SK-N-SH (cell line): Measurements from ENCODE around the gene RBP3. TPM values are rescaled to one million over a fixed set of nuclear protein-coding genes. Genes with fewer than 3 reads are reported as not detected.

Experiments
- CTCF ChIA-PET: fragments of 300-600, 350-600 bp; formaldehyde crosslinking; extraction: SDS; loops from one replicate; lab custom pipeline; 2021; lab: Yijun Ruan, JAX
- POLR2A ChIA-PET: fragments of 350-600 bp; sonication (Branson Sonifier 250); formaldehyde crosslinking; extraction: SDS; loops from one replicate; lab custom pipeline; 2020; ENCODE audit warnings: antibody characterized with exemption, inconsistent platforms; lab: Yijun Ruan, JAX
- DNase-seq: peaks from one replicate; pipeline ENCODE4 v3.0.0; 2012
- H2AFZ ChIP-seq: fragments of 200-600 bp; sonication (generic); 2 replicates; pipeline ENCODE4 v1.8.1; 2016; ENCODE audit warnings: antibody characterized with exemption, mild to moderate bottlenecking, low read depth
- H3F3A ChIP-seq: fragments of 200-600 bp; sonication (generic); replicated peaks from 2 replicates; pipeline ENCODE3; 2016; ENCODE audit warnings: antibody characterized with exemption, mild to moderate bottlenecking; ENCODE audit not compliant: insufficient read depth
- H3K27ac ChIP-seq, 2 experiments: fragments of 200-500 bp in 1 of 2; fragments of 200-600 bp in 1 of 2; sonication (Bioruptor generic) in 1 of 2; sonication (generic), shearing (Covaris generic) in 1 of 2; 2 replicates each; pipeline versions ENCODE4 v1.5.1 to v1.6.1; 2014 to 2016; ENCODE audit warnings: low read depth in 2 of 2, inconsistent platforms in 1 of 2, low read length in 1 of 2, mild to moderate bottlenecking in 1 of 2, mixed read lengths in 1 of 2
- H3K27me3 ChIP-seq: fragments of 200-600 bp; sonication (generic), shearing (Covaris generic); 2 replicates; pipeline ENCODE4 v1.6.1; 2016; ENCODE audit warnings: mixed run types; ENCODE audit not compliant: insufficient read depth
- H3K36me3 ChIP-seq, 2 experiments: fragments of 200-500 bp in 1 of 2; fragments of 200-600 bp in 1 of 2; sonication (Bioruptor generic) in 1 of 2; sonication (generic) in 1 of 2; replicated peaks in 1 of 2; 2 replicates each; pipeline versions ENCODE3 to v1.5.1; 2014 to 2016; ENCODE audit warnings: low read length in 1 of 2, mild to moderate bottlenecking in 1 of 2; ENCODE audit not compliant: insufficient read depth in 2 of 2, control insufficient read depth in 1 of 2
- H3K4me1 ChIP-seq, 2 experiments: fragments of 200-500 bp in 1 of 2; fragments of 200-600 bp in 1 of 2; sonication (Bioruptor generic) in 1 of 2; sonication (generic), shearing (Covaris generic) in 1 of 2; 2 replicates each; pipeline versions ENCODE4 v1.5.1 to v1.6.1; 2014 to 2016; ENCODE audit warnings: low read depth in 1 of 2, low read length in 1 of 2, mixed run types in 1 of 2; ENCODE audit not compliant: insufficient read depth in 2 of 2, control insufficient read depth in 1 of 2
- H3K4me2 ChIP-seq: fragments of 200-600 bp; sonication (generic), shearing (Covaris generic); 2 replicates; pipeline ENCODE4 v1.6.1; 2017; ENCODE audit warnings: mixed run types
- H3K4me3 ChIP-seq, 2 experiments: fragments of 200-500 bp in 1 of 2; fragments of 200-600 bp in 1 of 2; sonication (Bioruptor generic) in 1 of 2; sonication (generic), shearing (Covaris generic) in 1 of 2; 2 replicates each; pipeline versions ENCODE4 v1.5.1 to v1.8.1; 2014 to 2016; ENCODE audit warnings: low read depth in 2 of 2, inconsistent platforms in 1 of 2, low read length in 1 of 2, mild to moderate bottlenecking in 1 of 2, mixed read lengths in 1 of 2, moderate library complexity in 1 of 2
- H3K79me2 ChIP-seq: fragments of 200-600 bp; sonication (generic); 2 replicates; pipeline ENCODE4 v1.8.1; 2017; ENCODE audit warnings: mild to moderate bottlenecking; ENCODE audit not compliant: insufficient read depth
- H3K9ac ChIP-seq: fragments of 200-600 bp; sonication (generic); 2 replicates; pipeline ENCODE4 v1.6.1; 2017; ENCODE audit warnings: mixed run types
- H3K9me2 ChIP-seq: fragments of 200-600 bp; sonication (generic); 2 replicates; pipeline ENCODE4 v1.6.1; 2017; ENCODE audit warnings: mixed run types
- H3K9me3 ChIP-seq: fragments of 200-600 bp; sonication (generic); 2 replicates; pipeline ENCODE4 v1.6.1; 2017; ENCODE audit warnings: mixed run types, mild to moderate bottlenecking, moderate library complexity
- H4K20me1 ChIP-seq: fragments of 200-600 bp; sonication (generic); 2 replicates; pipeline ENCODE4 v1.6.1; 2017; ENCODE audit warnings: mild to moderate bottlenecking, mixed run types; ENCODE audit not compliant: insufficient read depth
- CHD2 ChIP-seq: fragments of 150-350 bp; IDR thresholded peaks from 2 replicates; pipeline ENCODE4 v1.6.1; 2018; ENCODE audit warnings: low read length; ENCODE audit not compliant: partially characterized antibody
- CTCF ChIP-seq: fragments of 200-600 bp; sonication (generic); IDR thresholded peaks from 2 replicates; pipeline ENCODE4 v1.6.1; 2017; ENCODE audit warnings: antibody characterized with exemption, mild to moderate bottlenecking, moderate library complexity
- EZH2phosphoT487 ChIP-seq: fragments of 200-600 bp; sonication (generic); IDR thresholded peaks from 2 replicates; pipeline ENCODE4 v1.6.1; 2017; ENCODE audit warnings: low read depth, mixed run types, mild to moderate bottlenecking, antibody characterized with exemption, moderate library complexity, borderline replicate concordance
- FOXM1 ChIP-seq: IDR thresholded peaks from 2 replicates; pipeline ENCODE4 v1.4.0; 2012; ENCODE audit warnings: low read depth, mild to moderate bottlenecking
- GABPA ChIP-seq: IDR thresholded peaks from 2 replicates; pipeline ENCODE4 v1.4.0; 2012; ENCODE audit warnings: low read depth, mild to moderate bottlenecking
- MAX ChIP-seq: IDR thresholded peaks from 2 replicates; pipeline ENCODE4 v1.4.0; 2012; ENCODE audit warnings: low read depth
- MXI1 ChIP-seq: IDR thresholded peaks from 2 replicates; pipeline ENCODE4 v1.6.1; 2012; ENCODE audit warnings: mild to moderate bottlenecking, low read depth, low read length, improper control_type of control experiment
- NRF1 ChIP-seq: IDR thresholded peaks from 2 replicates; pipeline ENCODE4 v1.6.1; 2012; ENCODE audit warnings: low read depth, mild to moderate bottlenecking, low read length
- RAD21 ChIP-seq: IDR thresholded peaks from 2 replicates; pipeline ENCODE4 v1.6.1; 2012; ENCODE audit warnings: mild to moderate bottlenecking, low read length
- SMC3 ChIP-seq: IDR thresholded peaks from 2 replicates; pipeline ENCODE4 v1.6.1; 2012; ENCODE audit warnings: low read depth, low read length, improper control_type of control experiment
- USF1 ChIP-seq: IDR thresholded peaks from 2 replicates; pipeline ENCODE4 v1.4.0; 2012; ENCODE audit warnings: low read depth, borderline replicate concordance
- WGBS: methylation state at CpG from one replicate; pipeline ENCODE4 v1.1.6; 2017; ENCODE audit warnings: low lambda C conversion rate; 5-methylcytosine and 5-hydroxymethylcytosine counted together
- polyA plus RNA-seq, 3 experiments: library from polyadenylated mRNA; depleted of rRNA; stranded (reverse); fragments of >200 nt; gene quantifications; 2 replicates each; pipeline ENCODE4 v1.2.3, GENCODE V29; 2012

The RBP3 gene
- polyA plus RNA-seq, 1 of the 3 experiments (the other 2 are of a cell fraction), result not detected

GRCh38 chr10:47320812-47321211, 27.4 kb upstream of the RBP3 start (continued):
- TF ChIP-seq FOXM1 (no peak), GABPA (no peak)
- TF ChIP-seq, all 33 proteins: peak for 0

- peaks cover 0 to 17% of the 10 kb centered on the region in 2 experiments; a peak in 1 of 4 replicates for H3K4me1 ChIP-seq
- no peak for DNase-seq
- H3K27me3 ChIP-seq, result peaks cover 6% of the 10 kb centered on the region; the same call in 1 of the 2 replicates
- H2AFZ ChIP-seq, result no peak overlapping the region
- no peaks in the 10 kb centered on the region for H3K36me3 ChIP-seq
- no peaks in the 10 kb centered on the region for H3K9me2 ChIP-seq
- H3K9ac ChIP-seq, result no peak overlapping the region
- POLR2A ChIA-PET, result no interaction called here
- no peak overlapping the region for H3K27ac ChIP-seq
- no peak overlapping the region for H3K4me3 ChIP-seq
- no peaks in the 10 kb centered on the region for H3K9me3 ChIP-seq
- 17% methylated on average over 4 of the region's 8 CpGs for WGBS
- no peaks in the 10 kb centered on the region for H3K79me2 ChIP-seq
- TF ChIP-seq EZH2phosphoT487 (no peak), RAD21 (no peak), CHD2 (no peak), GABPA (no peak), SMC3 (no peak), NRF1 (no peak), MXI1 (no peak), CTCF (no peak), USF1 (no peak), MAX (no peak)
- TF ChIP-seq, all 33 proteins: peak for 0
- CTCF ChIA-PET, result interaction anchor here (1.2 to 2.1 kb wide), 2 partner anchors 9 to 297 kb away, joined by 4 to 7 read pairs; no protein-coding TSS in a partner anchor
- no peaks in the 10 kb centered on the region for H3F3A ChIP-seq
- no peaks in the 10 kb centered on the region for H4K20me1 ChIP-seq
- no peak overlapping the region for H3K4me2 ChIP-seq
Measured at GRCh38 chr10:47321521-47322195, 26.5 kb upstream of the RBP3 start.
